ENCODE measurements around the gene INSR. TPM values are rescaled to one million over a fixed set of nuclear protein-coding genes. Genes with fewer than 3 reads are reported as not detected.
A peak's percentile ranks its signal among the peaks of the same experiment; 100 is the strongest.

Gene INSR
- total RNA-seq, 1 donor from 2014 or later = 14.1 TPM

DNA sequence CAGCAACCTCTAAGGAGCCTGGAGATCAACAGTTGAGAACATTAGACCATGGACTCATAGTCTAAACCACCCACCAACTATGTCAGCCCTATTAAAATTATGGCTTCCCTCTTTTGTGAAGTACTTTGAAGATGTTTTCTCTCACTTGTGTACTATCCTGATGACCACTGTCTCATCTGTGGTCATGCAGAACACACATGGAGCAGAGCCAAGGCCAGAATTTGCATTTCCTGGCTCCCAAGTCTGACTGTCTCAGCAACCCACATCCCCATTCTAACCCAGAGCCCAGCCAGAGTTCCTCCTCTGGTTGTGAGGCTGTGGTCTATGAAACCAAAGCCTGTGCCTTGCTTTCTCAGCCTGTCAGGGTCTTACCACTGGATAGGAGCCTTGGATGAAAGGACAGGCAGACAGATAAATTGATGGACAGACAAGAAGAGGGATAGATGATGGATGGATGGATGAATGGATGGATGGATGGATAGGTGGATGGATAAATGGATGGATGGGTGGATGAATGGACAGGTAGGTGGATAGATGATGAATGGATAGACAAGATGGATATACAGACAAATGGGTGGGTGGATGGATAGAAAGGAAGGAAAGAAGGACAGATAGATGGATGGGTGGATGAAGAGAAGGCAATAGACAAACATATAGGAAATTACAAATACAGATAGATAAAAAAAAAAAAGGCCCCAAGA is 189.3 kb downstream of the INSR start:
- H3K27me3 Mint-ChIP-seq (ENCODE audit: low read depth) = peaks cover 4% of the 10 kb centered on the region
- no peaks in the 10 kb centered on the region for H3K9me3 Mint-ChIP-seq
- H3K4me1 Mint-ChIP-seq = peaks cover 5% of the 10 kb centered on the region
- no peak for TF ChIP-seq CTCF (conservative IDR thresholded peaks at IDR 0.05)
- no peak for DNase-seq (ENCODE audit: low read depth, low spot score)
- no peak overlapping the region for H3K27ac Mint-ChIP-seq (ENCODE audit: unreplicated experiment)
- H3K36me3 Mint-ChIP-seq (ENCODE audit: low read depth) = no peaks in the 10 kb centered on the region
- no peak overlapping the region for H3K4me3 Mint-ChIP-seq

DNA sequence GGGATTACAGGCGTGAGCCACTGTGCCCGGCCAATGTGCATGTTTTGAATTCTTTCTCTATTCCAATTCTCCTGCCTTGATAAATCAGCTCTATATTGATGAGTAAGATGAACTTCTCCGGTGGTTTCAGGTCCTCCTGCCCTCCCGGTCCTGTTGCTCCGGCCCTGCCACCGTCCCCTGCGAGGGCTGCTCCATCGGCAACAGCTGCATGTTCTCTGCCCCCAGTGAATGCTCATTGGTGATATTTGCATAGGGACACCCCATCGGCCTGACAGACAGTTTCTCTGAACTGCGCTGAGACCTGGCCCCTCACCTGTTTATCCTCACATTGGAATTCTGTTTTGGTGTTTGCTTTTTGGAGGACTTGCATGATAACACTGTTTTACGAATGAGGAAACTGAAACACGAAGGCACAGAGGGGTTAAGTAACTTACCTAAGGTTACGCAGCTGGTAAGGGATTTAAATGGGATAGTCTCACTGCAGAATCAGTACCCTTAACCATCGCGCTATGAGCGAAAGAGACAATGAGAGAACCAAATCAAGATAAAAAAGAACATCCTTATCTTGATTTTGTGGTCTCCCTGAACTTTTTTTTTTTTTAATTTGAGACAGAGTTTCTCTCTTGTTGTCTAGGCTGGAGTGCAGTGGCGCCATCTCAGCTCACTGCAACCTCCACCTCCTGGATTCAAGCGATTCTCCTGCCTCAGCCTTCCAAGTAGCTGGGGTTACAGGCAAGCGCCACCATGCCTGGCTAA is 192.5 kb downstream of the INSR start:
- Mint-ChIP-seq H3K36me3 (ENCODE audit: low read depth) (peaks cover 10% of the 10 kb centered on the region), H3K27ac (ENCODE audit: unreplicated experiment) (no peak overlapping the region), H3K4me1 (peaks cover 23% of the 10 kb centered on the region), H3K4me3 (peak overlapping the region; percentile 82), H3K27me3 (ENCODE audit: low read depth) (peaks cover 4% of the 10 kb centered on the region), H3K9me3 (peaks cover 10% of the 10 kb centered on the region)
- DNase-seq (ENCODE audit: low read depth, low spot score) = no peak
- no peak for TF ChIP-seq CTCF (conservative IDR thresholded peaks at IDR 0.05)

DNA sequence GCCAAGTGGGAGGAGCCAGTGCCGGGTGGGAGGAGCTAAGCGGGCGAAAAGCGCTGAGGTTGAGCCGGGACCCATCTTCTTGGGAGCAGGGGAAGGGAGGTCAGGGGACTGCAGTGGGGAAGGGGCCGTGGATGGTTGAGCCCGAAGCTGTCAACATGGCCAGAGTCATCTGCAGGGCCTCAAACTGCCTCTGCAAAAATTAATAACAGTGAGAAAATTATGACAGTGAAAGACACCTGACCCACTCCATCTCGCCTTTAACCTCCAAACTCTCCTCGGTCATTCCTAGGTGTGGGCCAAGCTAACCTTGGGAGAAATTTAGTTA is 194.7 kb downstream of the INSR start:
- no peak for TF ChIP-seq CTCF (conservative IDR thresholded peaks at IDR 0.05)
- peaks cover 4% of the 10 kb centered on the region for H3K27me3 Mint-ChIP-seq (ENCODE audit: low read depth)
- peak; percentile 87 for DNase-seq (ENCODE audit: low read depth, low spot score)
- peaks cover 23% of the 10 kb centered on the region for H3K4me1 Mint-ChIP-seq
- H3K4me3 Mint-ChIP-seq = peak overlapping the region; percentile 92
- H3K36me3 Mint-ChIP-seq (ENCODE audit: low read depth) = peaks cover 24% of the 10 kb centered on the region
- peaks cover 22% of the 10 kb centered on the region for H3K9me3 Mint-ChIP-seq
- H3K27ac Mint-ChIP-seq (ENCODE audit: unreplicated experiment) = peak overlapping the region; percentile 98

DNA sequence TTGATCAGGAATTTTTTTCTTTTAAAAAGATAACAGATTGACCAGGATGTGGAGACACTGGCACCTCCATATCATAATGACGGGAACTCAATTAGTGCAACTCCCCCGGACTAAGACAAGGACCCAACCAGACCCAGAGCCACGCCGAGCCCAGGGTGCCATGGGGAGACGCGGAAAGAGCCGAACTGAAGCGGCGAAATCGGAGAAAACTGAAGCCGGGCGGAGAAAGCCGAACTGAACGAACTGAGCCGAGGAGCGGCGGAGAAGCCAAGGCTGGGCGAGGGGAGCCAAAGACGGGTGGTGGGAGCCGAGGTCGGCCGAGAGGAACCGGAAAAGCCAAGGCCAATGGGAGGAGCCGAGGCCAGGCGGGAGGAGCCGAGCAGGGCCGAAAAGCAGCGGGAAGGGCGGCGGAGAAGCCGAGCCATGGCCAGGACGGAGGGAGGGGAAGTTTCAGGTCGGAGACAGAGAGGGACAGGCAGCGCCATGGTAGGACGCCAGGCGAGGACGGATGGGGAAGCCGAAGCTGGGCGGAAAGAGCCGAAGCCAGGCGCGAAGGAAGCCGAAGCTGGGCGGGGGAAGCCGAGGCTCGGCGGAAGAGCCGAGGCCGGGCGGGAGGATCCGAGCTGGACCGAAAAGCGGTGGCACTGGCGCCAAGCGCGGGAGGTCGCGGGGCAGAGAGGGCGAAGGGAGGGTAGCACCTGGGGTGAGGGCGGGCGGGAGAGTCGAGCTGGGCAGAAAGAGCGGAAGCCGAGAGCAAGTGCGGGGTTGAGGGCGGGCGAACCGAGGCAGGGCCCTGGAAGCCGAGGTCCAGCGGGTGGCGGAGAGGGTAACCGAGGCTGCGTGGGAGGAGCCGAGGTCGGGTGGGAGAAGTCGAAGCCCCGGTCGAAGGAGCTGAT is 195.3 kb downstream of the INSR start:
- H3K4me1 Mint-ChIP-seq = peaks cover 23% of the 10 kb centered on the region
- H3K4me3 Mint-ChIP-seq = peak overlapping the region; percentile 92
- no peak for TF ChIP-seq CTCF (conservative IDR thresholded peaks at IDR 0.05)
- H3K27ac Mint-ChIP-seq (ENCODE audit: unreplicated experiment) = peak overlapping the region; percentile 98
- peaks cover 22% of the 10 kb centered on the region for H3K9me3 Mint-ChIP-seq
- peaks cover 25% of the 10 kb centered on the region for H3K36me3 Mint-ChIP-seq (ENCODE audit: low read depth)
- peaks cover 4% of the 10 kb centered on the region for H3K27me3 Mint-ChIP-seq (ENCODE audit: low read depth)
- DNase-seq (ENCODE audit: low read depth, low spot score) = peak; percentile 85

DNA sequence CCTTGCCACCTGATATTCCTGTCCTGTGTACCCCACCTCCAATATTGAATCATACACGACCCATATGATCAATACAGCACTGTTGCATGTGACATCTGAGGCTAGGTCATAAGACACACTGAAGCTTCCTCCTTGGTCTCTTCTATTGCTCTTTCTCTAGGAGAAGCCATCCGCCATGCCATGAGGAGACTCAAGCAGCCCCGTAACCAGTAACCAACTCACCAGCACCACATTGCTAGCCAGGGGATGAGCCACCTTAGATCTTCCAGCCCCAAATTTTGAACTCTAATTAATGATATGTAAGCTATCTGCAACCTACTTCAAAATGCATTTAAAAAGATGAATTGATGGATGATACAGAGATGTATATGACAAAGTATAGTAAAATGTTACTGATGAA is 196.1 kb downstream of the INSR start:
- H3K9me3 Mint-ChIP-seq = peaks cover 22% of the 10 kb centered on the region
- peaks cover 29% of the 10 kb centered on the region for H3K36me3 Mint-ChIP-seq (ENCODE audit: low read depth)
- H3K27me3 Mint-ChIP-seq (ENCODE audit: low read depth) = peaks cover 4% of the 10 kb centered on the region
- no peak for TF ChIP-seq CTCF (conservative IDR thresholded peaks at IDR 0.05)
- H3K27ac Mint-ChIP-seq (ENCODE audit: unreplicated experiment) = peak overlapping the region; percentile 92
- peak overlapping the region; percentile 92 for H3K4me3 Mint-ChIP-seq
- peaks cover 23% of the 10 kb centered on the region for H3K4me1 Mint-ChIP-seq
- DNase-seq (ENCODE audit: low read depth, low spot score) = no peak
